Vagina (tissue), 2 donors: ENCODE measurements around the gene FAM120B. TPM values are rescaled to one million over a fixed set of nuclear protein-coding genes. Genes with fewer than 3 reads are reported as not detected.

ENCODE experiments used
- DNase-seq, 2 donors: peaks; one replicate each; pipeline ENCODE4 v3.0.0-alpha.2; 2017; ENCODE audit errors: extremely low spot score in 2 of 2
- H3K27ac ChIP-seq: fragments of 200-600 bp; sonication (generic); one replicate; pipeline ENCODE4 v1.5.1; 2019
- H3K27me3 ChIP-seq: fragments of 200-600 bp; sonication (generic); one replicate; pipeline ENCODE4 v1.5.1; 2019
- H3K36me3 ChIP-seq, 2 donors: fragments of 200-600 bp; sonication (generic); one replicate each; pipeline ENCODE4 v1.5.1; 2017 to 2019
- H3K4me1 ChIP-seq: fragments of 200-600 bp; sonication (generic); one replicate; pipeline ENCODE4 v1.5.1; 2019
- H3K4me3 ChIP-seq, 2 donors: fragments of 200-600 bp; sonication (generic); 1 replicate in 1 of 2; 2 replicates in 1 of 2; pipeline ENCODE4 v1.5.1; 2016 to 2019
- H3K9me3 ChIP-seq: fragments of 200-600 bp; sonication (generic); one replicate; pipeline ENCODE4 v1.5.1; 2019
- POLR2A ChIP-seq, 2 donors: fragments of 450-650 bp; IDR thresholded peaks; one replicate each; pipeline ENCODE4 v1.6.1; 2017; ENCODE audit warnings: antibody characterized with exemption in 2 of 2, mild to moderate bottlenecking in 2 of 2, moderate library complexity in 2 of 2
- POLR2AphosphoS5 ChIP-seq, 2 donors: sonication (generic); formaldehyde crosslinking; IDR thresholded peaks; one replicate each; pipeline ENCODE4 v1.9.0; 2017; ENCODE audit warnings: antibody characterized with exemption in 2 of 2, mild to moderate bottlenecking in 2 of 2, low read depth in 1 of 2; ENCODE audit not compliant: insufficient read depth in 1 of 2
- intact Hi-C: fragments of 100-400 bp; cut with DNase I; formaldehyde crosslinking; loops from one replicate; pipeline ENCODE4 v1.15.1; 2023
- total RNA-seq: library from RNA; depleted of rRNA; stranded (reverse); fragments of >200 nt; gene quantifications from one replicate; pipeline ENCODE4 v1.2.3, GENCODE V29; 2016
- TF ChIP-seq, protein P1 (sequence below), 3 experiments: fragments of 450-650 bp in 2 of 3; fragments of 200-600 bp in 1 of 3; sonication (generic) in 1 of 3; IDR thresholded peaks; one replicate each; pipeline ENCODE4 v1.5.1; 2017 to 2019; ENCODE audit warnings: antibody characterized with exemption in 3 of 3, mild to moderate bottlenecking in 2 of 3, moderate library complexity in 2 of 3

FAM120B gene, protein sequence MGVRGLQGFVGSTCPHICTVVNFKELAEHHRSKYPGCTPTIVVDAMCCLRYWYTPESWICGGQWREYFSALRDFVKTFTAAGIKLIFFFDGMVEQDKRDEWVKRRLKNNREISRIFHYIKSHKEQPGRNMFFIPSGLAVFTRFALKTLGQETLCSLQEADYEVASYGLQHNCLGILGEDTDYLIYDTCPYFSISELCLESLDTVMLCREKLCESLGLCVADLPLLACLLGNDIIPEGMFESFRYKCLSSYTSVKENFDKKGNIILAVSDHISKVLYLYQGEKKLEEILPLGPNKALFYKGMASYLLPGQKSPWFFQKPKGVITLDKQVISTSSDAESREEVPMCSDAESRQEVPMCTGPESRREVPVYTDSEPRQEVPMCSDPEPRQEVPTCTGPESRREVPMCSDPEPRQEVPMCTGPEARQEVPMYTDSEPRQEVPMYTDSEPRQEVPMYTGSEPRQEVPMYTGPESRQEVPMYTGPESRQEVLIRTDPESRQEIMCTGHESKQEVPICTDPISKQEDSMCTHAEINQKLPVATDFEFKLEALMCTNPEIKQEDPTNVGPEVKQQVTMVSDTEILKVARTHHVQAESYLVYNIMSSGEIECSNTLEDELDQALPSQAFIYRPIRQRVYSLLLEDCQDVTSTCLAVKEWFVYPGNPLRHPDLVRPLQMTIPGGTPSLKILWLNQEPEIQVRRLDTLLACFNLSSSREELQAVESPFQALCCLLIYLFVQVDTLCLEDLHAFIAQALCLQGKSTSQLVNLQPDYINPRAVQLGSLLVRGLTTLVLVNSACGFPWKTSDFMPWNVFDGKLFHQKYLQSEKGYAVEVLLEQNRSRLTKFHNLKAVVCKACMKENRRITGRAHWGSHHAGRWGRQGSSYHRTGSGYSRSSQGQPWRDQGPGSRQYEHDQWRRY
- total RNA-seq, result 34.6 TPM

DNA sequence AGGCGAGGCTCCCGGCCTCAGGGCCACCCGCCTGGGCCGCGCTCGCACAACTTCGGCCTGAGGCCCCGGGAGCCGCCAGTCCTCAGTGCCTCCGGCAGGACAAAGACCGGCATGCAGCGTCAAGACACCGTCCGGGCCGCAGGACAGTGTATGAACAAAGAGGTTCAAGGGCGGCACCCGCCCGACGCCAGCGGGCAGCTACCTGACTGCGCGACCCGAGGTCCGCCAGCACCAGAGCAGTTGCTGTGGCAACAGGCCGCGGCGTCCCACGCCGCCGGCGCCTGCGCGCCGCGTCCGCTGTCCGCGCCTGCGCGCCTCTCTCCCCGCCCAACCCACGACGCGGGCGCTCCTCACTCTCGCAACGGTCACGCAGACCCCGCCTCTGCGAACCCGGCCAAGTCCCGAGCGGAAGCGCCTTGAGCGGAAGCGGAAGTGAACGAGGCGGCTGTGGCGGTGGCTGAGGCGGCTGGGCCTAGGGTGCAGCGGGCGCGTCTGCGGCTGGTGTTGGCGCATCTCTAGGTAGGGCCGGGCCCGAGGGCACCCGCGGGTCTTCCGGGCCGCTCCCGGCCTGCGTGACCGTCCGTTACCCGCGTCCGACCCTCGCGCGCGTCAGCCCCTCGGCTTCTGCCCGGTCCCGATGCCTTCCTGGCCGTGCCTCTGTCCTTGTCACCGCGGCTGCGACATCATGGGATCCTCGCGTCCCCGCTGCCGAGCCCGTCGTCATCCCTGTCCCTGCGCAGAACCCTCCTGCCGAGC is at the start of gene FAM120B:
FAM120B (plus strand) TSS at position 435 of the 756 bp plus-strand sequence. CDS start 10,633 bp downstream, outside the sequence.
- intact Hi-C loops, result no loop called here
- H3K27ac ChIP-seq, result peak within 1 kb of the TSS; percentile 84

DNA sequence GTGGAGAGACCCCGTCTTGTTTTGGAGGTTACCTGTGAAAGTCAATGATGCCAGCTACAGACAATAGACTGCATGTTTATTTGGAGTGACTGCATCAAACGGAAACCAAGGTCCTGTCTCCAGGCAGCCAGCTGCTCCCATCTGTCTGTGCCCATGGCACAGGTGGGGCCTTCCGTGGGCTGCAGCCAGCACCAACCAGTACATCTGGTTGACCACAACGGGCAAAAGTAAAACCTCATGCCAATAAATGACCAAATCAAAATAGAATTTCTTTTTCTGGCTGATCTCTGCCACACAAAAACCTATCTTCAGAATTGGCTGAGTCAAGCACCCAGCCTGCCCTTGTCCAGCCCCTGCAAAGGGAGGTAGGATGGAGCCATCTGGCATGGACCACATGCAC is 49.2 kb upstream of the FAM120B start:
- H3K36me3 ChIP-seq, result no peaks in the 10 kb centered on the region
- TF ChIP-seq POLR2AphosphoS5 (IDR thresholded peaks at IDR 0.05; ENCODE audit: insufficient read depth in 1 of 2, low read depth in 1 of 2) (no peak), POLR2A (IDR thresholded peaks at IDR 0.05) (no peak)
- TF ChIP-seq, protein P1, sequence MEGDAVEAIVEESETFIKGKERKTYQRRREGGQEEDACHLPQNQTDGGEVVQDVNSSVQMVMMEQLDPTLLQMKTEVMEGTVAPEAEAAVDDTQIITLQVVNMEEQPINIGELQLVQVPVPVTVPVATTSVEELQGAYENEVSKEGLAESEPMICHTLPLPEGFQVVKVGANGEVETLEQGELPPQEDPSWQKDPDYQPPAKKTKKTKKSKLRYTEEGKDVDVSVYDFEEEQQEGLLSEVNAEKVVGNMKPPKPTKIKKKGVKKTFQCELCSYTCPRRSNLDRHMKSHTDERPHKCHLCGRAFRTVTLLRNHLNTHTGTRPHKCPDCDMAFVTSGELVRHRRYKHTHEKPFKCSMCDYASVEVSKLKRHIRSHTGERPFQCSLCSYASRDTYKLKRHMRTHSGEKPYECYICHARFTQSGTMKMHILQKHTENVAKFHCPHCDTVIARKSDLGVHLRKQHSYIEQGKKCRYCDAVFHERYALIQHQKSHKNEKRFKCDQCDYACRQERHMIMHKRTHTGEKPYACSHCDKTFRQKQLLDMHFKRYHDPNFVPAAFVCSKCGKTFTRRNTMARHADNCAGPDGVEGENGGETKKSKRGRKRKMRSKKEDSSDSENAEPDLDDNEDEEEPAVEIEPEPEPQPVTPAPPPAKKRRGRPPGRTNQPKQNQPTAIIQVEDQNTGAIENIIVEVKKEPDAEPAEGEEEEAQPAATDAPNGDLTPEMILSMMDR (IDR thresholded peaks at IDR 0.05), result no peak
- H3K27me3 ChIP-seq, result no peaks in the 10 kb centered on the region
- no peak for DNase-seq
- H3K27ac ChIP-seq, result peak overlapping the region; percentile 37
- no peaks in the 10 kb centered on the region for H3K9me3 ChIP-seq
- H3K4me1 ChIP-seq, result peaks cover under 1% of the 10 kb centered on the region
- H3K4me3 ChIP-seq, result no peak overlapping the region
- intact Hi-C loops, result no loop called here

More for the DNA sequence above, at the start of gene FAM120B:
- H3K9me3 ChIP-seq, result no peaks in the 10 kb centered on the region
- H3K36me3 ChIP-seq, result no peaks in the 10 kb centered on the region
- H3K4me3 ChIP-seq, result peak within 1 kb of the TSS; percentile 65 to 100
- H3K4me1 ChIP-seq, result peaks cover 56% of the 10 kb centered on the region
- DNase-seq, result peak in 1 of 2 donors; percentile 94
- TF ChIP-seq, protein P1 (IDR thresholded peaks at IDR 0.05), result no peak
- peak; percentile 84 to 92 for TF ChIP-seq POLR2AphosphoS5 (IDR thresholded peaks at IDR 0.05; ENCODE audit: insufficient read depth in 1 of 2, low read depth in 1 of 2)
- TF ChIP-seq POLR2A (IDR thresholded peaks at IDR 0.05), result peak in 1 of 2 donors; percentile 72
- H3K27me3 ChIP-seq, result no peaks in the 10 kb centered on the region

DNA sequence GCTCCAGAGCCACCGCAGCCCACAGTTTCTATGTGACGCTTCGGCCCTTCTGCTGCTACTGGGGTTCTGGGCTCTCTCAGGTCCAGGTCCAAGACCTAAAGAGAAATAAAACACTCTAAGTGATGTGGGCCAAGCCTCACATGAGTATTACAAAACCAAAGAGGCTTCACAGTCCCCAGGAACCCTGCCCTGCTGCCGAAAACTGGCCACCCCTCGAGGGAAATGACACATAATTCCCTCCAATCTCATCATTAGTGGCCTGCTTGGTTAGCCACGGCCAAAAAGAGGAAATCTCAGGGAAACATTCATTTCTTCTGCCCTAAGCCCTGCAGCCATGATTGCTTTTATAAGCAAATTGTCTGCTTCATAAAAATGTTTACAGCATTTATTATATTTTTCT is 48.2 kb upstream of the FAM120B start:
- H3K4me1 ChIP-seq, result no peaks in the 10 kb centered on the region
- TF ChIP-seq, protein P1 (IDR thresholded peaks at IDR 0.05), result no peak
- no peak for TF ChIP-seq POLR2A (IDR thresholded peaks at IDR 0.05)
- TF ChIP-seq POLR2AphosphoS5 (IDR thresholded peaks at IDR 0.05; ENCODE audit: insufficient read depth in 1 of 2, low read depth in 1 of 2), result no peak
- no peaks in the 10 kb centered on the region for H3K9me3 ChIP-seq
- intact Hi-C loops, result no loop called here
- no peak overlapping the region for H3K4me3 ChIP-seq
- peak overlapping the region; percentile 37 for H3K27ac ChIP-seq
- DNase-seq, result no peak
- H3K36me3 ChIP-seq, result no peaks in the 10 kb centered on the region
- H3K27me3 ChIP-seq, result no peaks in the 10 kb centered on the region

DNA sequence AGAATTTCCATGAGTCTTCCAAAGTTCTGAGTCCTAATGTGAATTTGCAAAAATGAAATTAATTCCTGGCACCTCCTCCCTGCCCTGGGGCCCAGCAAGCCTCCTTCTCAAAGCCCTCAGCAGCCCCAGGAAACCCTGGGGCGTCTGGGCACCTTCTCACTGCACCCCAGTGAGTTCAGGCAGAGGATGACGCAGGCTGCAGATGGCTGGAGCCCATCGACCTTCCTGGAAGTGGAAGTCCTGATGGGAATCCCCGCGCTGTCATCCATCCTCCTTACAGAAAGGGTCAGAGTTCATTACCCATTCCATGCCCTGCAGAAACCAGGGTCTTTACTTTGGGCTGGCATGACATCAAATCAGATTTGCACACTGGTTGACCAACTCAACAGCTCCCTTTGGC is 47.3 kb upstream of the FAM120B start:
- Histone ChIP-seq H3K4me3 (no peak overlapping the region), H3K27ac (peak overlapping the region; percentile 13), H3K36me3 (no peaks in the 10 kb centered on the region), H3K9me3 (no peaks in the 10 kb centered on the region), H3K27me3 (no peaks in the 10 kb centered on the region), H3K4me1 (no peaks in the 10 kb centered on the region)
- TF ChIP-seq, protein P1 (IDR thresholded peaks at IDR 0.05), result no peak
- TF ChIP-seq POLR2A (IDR thresholded peaks at IDR 0.05) (no peak), POLR2AphosphoS5 (IDR thresholded peaks at IDR 0.05; ENCODE audit: insufficient read depth in 1 of 2, low read depth in 1 of 2) (no peak)
- no peak for DNase-seq
- intact Hi-C loops, result no loop called here
